Neural crest cell (in vitro differentiated cells): ENCODE data around the gene TRAPPC12. TPM values are rescaled to one million over a fixed set of nuclear protein-coding genes. Genes with fewer than 3 reads are reported as not detected.

Experiments used
- DNase-seq: peaks from one replicate; pipeline ENCODE4 v3.0.0; 2021; ENCODE audit warnings: low read depth, mixed read lengths, low spot score
- H3K27ac Mint-ChIP-seq: one replicate; pipeline ENCODE4 v1.8.0; 2021; ENCODE audit warnings: mild to moderate bottlenecking, mixed read lengths; ENCODE audit not compliant: unreplicated experiment
- H3K27me3 Mint-ChIP-seq: 2 replicates; pipeline ENCODE4 v1.8.0; 2021; ENCODE audit warnings: low read depth, mild to moderate bottlenecking, mixed read lengths
- H3K36me3 Mint-ChIP-seq: 2 replicates; pipeline ENCODE4 v1.8.0; 2021; ENCODE audit warnings: low read depth, mild to moderate bottlenecking, mixed read lengths
- H3K4me1 Mint-ChIP-seq: 2 replicates; pipeline ENCODE4 v1.8.0; 2021; ENCODE audit warnings: mixed read lengths
- H3K4me3 Mint-ChIP-seq: one replicate; pipeline ENCODE4 v1.8.0; 2021; ENCODE audit warnings: mild to moderate bottlenecking, mixed read lengths
- H3K9me3 Mint-ChIP-seq: 2 replicates; pipeline ENCODE4 v1.8.0; 2021; ENCODE audit warnings: mixed read lengths
- CTCF ChIP-seq: fragments of 200-600 bp; sonication (generic); conservative IDR thresholded peaks from 2 replicates; pipeline ENCODE4 v1.5.0; 2021; ENCODE audit warnings: antibody characterized with exemption, mild to moderate bottlenecking
- total RNA-seq: library from RNA; stranded (reverse); gene quantifications from 2 replicates; pipeline ENCODE4 v1.2.1, GENCODE V29; 2021

The TRAPPC12 gene
- total RNA-seq, 1 donor from 2014 or later, result 96.9 TPM

- no peak overlapping the region for H3K4me3 Mint-ChIP-seq
- TF ChIP-seq CTCF, result no peak
- peaks cover 3% of the 10 kb centered on the region for H3K9me3 Mint-ChIP-seq
- no peak overlapping the region for H3K27ac Mint-ChIP-seq
- no peaks in the 10 kb centered on the region for H3K27me3 Mint-ChIP-seq
- peaks cover 4% of the 10 kb centered on the region for H3K4me1 Mint-ChIP-seq
- DNase-seq, result no peak
- H3K36me3 Mint-ChIP-seq, result peaks cover 16% of the 10 kb centered on the region
Measured at GRCh38 chr2:3441465-3441864, 62.0 kb downstream of the TRAPPC12 start.

GRCh38 chr2:3442185-3442584 lies 62.7 kb downstream of the TRAPPC12 start:
- Mint-ChIP-seq H3K4me3 (no peak overlapping the region), H3K36me3 (peaks cover 19% of the 10 kb centered on the region), H3K27me3 (no peaks in the 10 kb centered on the region), H3K9me3 (peaks cover 3% of the 10 kb centered on the region), H3K4me1 (peaks cover 4% of the 10 kb centered on the region), H3K27ac (no peak overlapping the region)
- TF ChIP-seq CTCF, result no peak
- no peak for DNase-seq

- TF ChIP-seq CTCF, result no peak
- no peak for DNase-seq
- Mint-ChIP-seq H3K9me3 (peaks cover 3% of the 10 kb centered on the region), H3K4me3 (no peak overlapping the region), H3K4me1 (peaks cover 4% of the 10 kb centered on the region), H3K27me3 (no peaks in the 10 kb centered on the region), H3K27ac (no peak overlapping the region), H3K36me3 (peaks cover 20% of the 10 kb centered on the region)
Measured at GRCh38 chr2:3443083-3443482, 63.6 kb downstream of the TRAPPC12 start.

GRCh38 chr2:3443506-3444084 lies 64.1 kb downstream of the TRAPPC12 start:
- Mint-ChIP-seq H3K36me3 (peaks cover 18% of the 10 kb centered on the region), H3K4me1 (peaks cover 2% of the 10 kb centered on the region), H3K27me3 (no peaks in the 10 kb centered on the region), H3K4me3 (no peak overlapping the region), H3K9me3 (peaks cover 1% of the 10 kb centered on the region), H3K27ac (no peak overlapping the region)
- TF ChIP-seq CTCF, result no peak
- no peak for DNase-seq

GRCh38 chr2:3445891-3446290 lies 66.4 kb downstream of the TRAPPC12 start:
- no peaks in the 10 kb centered on the region for H3K27me3 Mint-ChIP-seq
- no peak for DNase-seq
- no peaks in the 10 kb centered on the region for H3K9me3 Mint-ChIP-seq
- H3K4me1 Mint-ChIP-seq, result no peaks in the 10 kb centered on the region
- no peak overlapping the region for H3K27ac Mint-ChIP-seq
- no peak overlapping the region for H3K4me3 Mint-ChIP-seq
- TF ChIP-seq CTCF, result no peak
- H3K36me3 Mint-ChIP-seq, result peaks cover 17% of the 10 kb centered on the region
